Astrocyte of the spinal cord (primary cell): ENCODE measurements around the gene EPB41L4A.
A peak's percentile ranks its signal among the peaks of the same experiment; 100 is the strongest.

Experiments used
- DNase-seq: peaks from one replicate; pipeline ENCODE4 v3.0.0; 2011; ENCODE audit warnings: low read depth, low spot score
- H3K4me3 ChIP-seq: 2 replicates; pipeline ENCODE4 v1.5.1; 2011; ENCODE audit warnings: low read depth, mild to moderate bottlenecking, low read length, moderate library complexity
- CTCF ChIP-seq: IDR thresholded peaks from 2 replicates; pipeline ENCODE4 v1.5.1; 2012; ENCODE audit warnings: low read depth, mild to moderate bottlenecking, low read length, inconsistent platforms
- in situ Hi-C: cut with HindIII; loops from 2 replicates; pipeline ENCODE4 v1.10.0; 2017; ENCODE audit warnings: low sequenced_read_pairs

Gene EPB41L4A

GRCh38 chr5:112338681-112339337, 80.3 kb downstream of the EPB41L4A start:
- DNase-seq, result peak; percentile 22
- in situ Hi-C loops, result no loop called here
- TF ChIP-seq CTCF, result no peak
- no peak overlapping the region for H3K4me3 ChIP-seq

- DNase-seq, result no peak
- H3K4me3 ChIP-seq, result no peak overlapping the region
- in situ Hi-C loops, result no loop called here
- TF ChIP-seq CTCF, result no peak
Observed at GRCh38 chr5:112333331-112333781, 85.7 kb downstream of the EPB41L4A start.

GRCh38 chr5:112331892-112332291, 87.2 kb downstream of the EPB41L4A start:
- DNase-seq, result no peak
- in situ Hi-C loops, result no loop called here
- no peak for TF ChIP-seq CTCF
- H3K4me3 ChIP-seq, result no peak overlapping the region

- no peak for TF ChIP-seq CTCF
- H3K4me3 ChIP-seq, result no peak overlapping the region
- in situ Hi-C loops, result no loop called here
- no peak for DNase-seq
Observed at GRCh38 chr5:112329419-112330090, 89.5 kb downstream of the EPB41L4A start.

- TF ChIP-seq CTCF, result no peak
- DNase-seq, result no peak
- H3K4me3 ChIP-seq, result no peak overlapping the region
- in situ Hi-C loops, result no loop called here
Observed at GRCh38 chr5:112323166-112323565, 95.9 kb downstream of the EPB41L4A start.

- in situ Hi-C loops, result no loop called here
- no peak overlapping the region for H3K4me3 ChIP-seq
- TF ChIP-seq CTCF, result no peak
- DNase-seq, result no peak
Observed at GRCh38 chr5:112320408-112320807, 98.7 kb downstream of the EPB41L4A start.
